ENCODE data around the gene DLG3.

Gene DLG3

GRCh38 chrX:70525733-70526132 is 81.1 kb downstream of the DLG3 start:
- H3K27ac ChIP-seq: no peak overlapping the region

GRCh38 chrX:70527053-70527452 is 82.4 kb downstream of the DLG3 start:
- no peaks in the 10 kb centered on the region for H3K36me3 ChIP-seq

More at GRCh38 chrX:70525733-70526132, 81.1 kb downstream of the DLG3 start:
- H3K4me3 ChIP-seq (ENCODE audit: low read depth in 1 of 2, low read length in 1 of 2): no peak overlapping the region
- no peaks in the 10 kb centered on the region for H3K9me3 ChIP-seq
- no peaks in the 10 kb centered on the region for H3K4me1 ChIP-seq (ENCODE audit: control insufficient read depth in 1 of 2, insufficient read depth in 1 of 2, low read depth in 1 of 2, low read length in 1 of 2)
- H3K36me3 ChIP-seq: no peaks in the 10 kb centered on the region
- TF ChIP-seq, protein P1, sequence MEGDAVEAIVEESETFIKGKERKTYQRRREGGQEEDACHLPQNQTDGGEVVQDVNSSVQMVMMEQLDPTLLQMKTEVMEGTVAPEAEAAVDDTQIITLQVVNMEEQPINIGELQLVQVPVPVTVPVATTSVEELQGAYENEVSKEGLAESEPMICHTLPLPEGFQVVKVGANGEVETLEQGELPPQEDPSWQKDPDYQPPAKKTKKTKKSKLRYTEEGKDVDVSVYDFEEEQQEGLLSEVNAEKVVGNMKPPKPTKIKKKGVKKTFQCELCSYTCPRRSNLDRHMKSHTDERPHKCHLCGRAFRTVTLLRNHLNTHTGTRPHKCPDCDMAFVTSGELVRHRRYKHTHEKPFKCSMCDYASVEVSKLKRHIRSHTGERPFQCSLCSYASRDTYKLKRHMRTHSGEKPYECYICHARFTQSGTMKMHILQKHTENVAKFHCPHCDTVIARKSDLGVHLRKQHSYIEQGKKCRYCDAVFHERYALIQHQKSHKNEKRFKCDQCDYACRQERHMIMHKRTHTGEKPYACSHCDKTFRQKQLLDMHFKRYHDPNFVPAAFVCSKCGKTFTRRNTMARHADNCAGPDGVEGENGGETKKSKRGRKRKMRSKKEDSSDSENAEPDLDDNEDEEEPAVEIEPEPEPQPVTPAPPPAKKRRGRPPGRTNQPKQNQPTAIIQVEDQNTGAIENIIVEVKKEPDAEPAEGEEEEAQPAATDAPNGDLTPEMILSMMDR (IDR thresholded peaks at IDR 0.05): no peak
- no peaks in the 10 kb centered on the region for H3K27me3 ChIP-seq

DNA sequence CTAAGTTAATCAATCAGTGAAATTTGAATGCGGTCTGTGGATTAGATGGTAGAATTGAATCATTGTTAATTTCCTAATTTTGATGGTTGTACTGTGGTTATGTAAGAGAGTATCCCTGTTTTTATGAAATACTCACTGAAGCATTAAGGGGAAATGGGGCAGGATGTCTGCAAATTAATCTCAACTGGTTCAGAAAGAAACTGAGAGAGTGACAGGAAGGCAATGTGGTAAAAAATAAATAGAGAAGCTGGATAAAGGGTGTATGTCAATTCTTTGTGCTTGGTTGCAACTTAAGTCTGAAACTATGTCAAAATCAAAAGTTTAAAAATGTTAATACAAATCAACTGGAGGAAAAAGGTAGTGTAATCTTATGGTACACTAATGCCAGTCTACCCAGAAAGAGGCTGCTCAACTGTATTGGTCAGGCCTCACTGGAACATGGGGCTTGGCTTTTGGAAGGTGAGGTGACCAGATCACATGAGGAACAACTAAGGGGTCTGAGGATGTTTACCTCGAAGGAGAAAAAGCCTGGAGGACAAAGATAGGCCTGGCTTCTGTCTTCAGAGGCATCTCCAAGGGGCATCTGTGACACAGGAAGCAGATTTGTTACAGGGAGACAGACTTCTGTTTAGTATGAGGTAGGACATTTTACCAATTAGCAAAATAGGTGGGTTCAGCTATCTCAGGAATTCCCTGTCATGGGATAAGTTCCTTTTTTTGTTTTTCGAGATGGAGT is 83.1 kb downstream of the DLG3 start:
- Histone ChIP-seq H3K4me1 (ENCODE audit: control insufficient read depth in 1 of 2, insufficient read depth in 1 of 2, low read depth in 1 of 2, low read length in 1 of 2) (no peaks in the 10 kb centered on the region), H3K4me3 (ENCODE audit: low read depth in 1 of 2, low read length in 1 of 2) (no peak overlapping the region), H3K27ac (no peak overlapping the region), H3K9me3 (no peaks in the 10 kb centered on the region), H3K36me3 (no peaks in the 10 kb centered on the region), H3K27me3 (no peaks in the 10 kb centered on the region)
- TF ChIP-seq, protein P1 (IDR thresholded peaks at IDR 0.05): no peak

More at GRCh38 chrX:70527053-70527452, 82.4 kb downstream of the DLG3 start:
- TF ChIP-seq, protein P1 (IDR thresholded peaks at IDR 0.05): no peak
- H3K27me3 ChIP-seq: no peaks in the 10 kb centered on the region
- no peak overlapping the region for H3K4me3 ChIP-seq (ENCODE audit: low read depth in 1 of 2, low read length in 1 of 2)
- H3K9me3 ChIP-seq: no peaks in the 10 kb centered on the region
- H3K27ac ChIP-seq: no peak overlapping the region
- no peaks in the 10 kb centered on the region for H3K4me1 ChIP-seq (ENCODE audit: control insufficient read depth in 1 of 2, insufficient read depth in 1 of 2, low read depth in 1 of 2, low read length in 1 of 2)

DNA sequence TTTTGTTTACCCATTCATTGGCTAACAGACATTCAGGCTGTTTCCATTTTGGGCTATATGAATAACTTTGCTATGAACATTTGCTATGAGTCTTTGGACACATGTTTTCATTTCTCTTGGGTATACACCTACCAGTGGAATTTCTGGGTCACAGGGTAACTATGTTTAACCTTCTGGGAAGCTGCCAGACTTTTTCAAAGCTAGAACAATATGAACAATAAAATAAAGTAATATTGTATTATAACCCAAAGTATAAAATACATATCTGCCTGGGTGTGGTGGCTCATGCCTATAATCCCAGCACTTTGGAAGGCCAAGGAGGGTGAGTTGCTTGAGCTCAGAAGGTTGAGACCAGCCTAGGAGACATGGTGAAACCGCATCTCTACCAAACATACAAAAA is 90.6 kb downstream of the DLG3 start:
- no peaks in the 10 kb centered on the region for H3K27me3 ChIP-seq
- no peak overlapping the region for H3K4me3 ChIP-seq (ENCODE audit: low read depth in 1 of 2, low read length in 1 of 2)
- no peaks in the 10 kb centered on the region for H3K9me3 ChIP-seq
- H3K27ac ChIP-seq: no peak overlapping the region
- TF ChIP-seq, protein P1 (IDR thresholded peaks at IDR 0.05): no peak
- H3K36me3 ChIP-seq: no peaks in the 10 kb centered on the region
- no peaks in the 10 kb centered on the region for H3K4me1 ChIP-seq (ENCODE audit: control insufficient read depth in 1 of 2, insufficient read depth in 1 of 2, low read depth in 1 of 2, low read length in 1 of 2)

- no peak overlapping the region for H3K4me3 ChIP-seq (ENCODE audit: low read depth in 1 of 2, low read length in 1 of 2)
- H3K27ac ChIP-seq: no peak overlapping the region
- H3K9me3 ChIP-seq: no peaks in the 10 kb centered on the region
- TF ChIP-seq, protein P1 (IDR thresholded peaks at IDR 0.05): no peak
- no peaks in the 10 kb centered on the region for H3K36me3 ChIP-seq
- H3K27me3 ChIP-seq: no peaks in the 10 kb centered on the region
- H3K4me1 ChIP-seq (ENCODE audit: control insufficient read depth in 1 of 2, insufficient read depth in 1 of 2, low read depth in 1 of 2, low read length in 1 of 2): no peaks in the 10 kb centered on the region
These were observed 104.8 kb downstream of the DLG3 start for GRCh38 chrX:70549429-70549828.

Data from neutrophil (primary cell).